Measurements from ENCODE around the gene NOS3. TPM values are rescaled to one million over a fixed set of nuclear protein-coding genes. Genes with fewer than 3 reads are reported as not detected.

Gene NOS3
- total RNA-seq, 4 donors from 2014 or later: 1.4 to 10.8 (median 4.2) TPM

DNA sequence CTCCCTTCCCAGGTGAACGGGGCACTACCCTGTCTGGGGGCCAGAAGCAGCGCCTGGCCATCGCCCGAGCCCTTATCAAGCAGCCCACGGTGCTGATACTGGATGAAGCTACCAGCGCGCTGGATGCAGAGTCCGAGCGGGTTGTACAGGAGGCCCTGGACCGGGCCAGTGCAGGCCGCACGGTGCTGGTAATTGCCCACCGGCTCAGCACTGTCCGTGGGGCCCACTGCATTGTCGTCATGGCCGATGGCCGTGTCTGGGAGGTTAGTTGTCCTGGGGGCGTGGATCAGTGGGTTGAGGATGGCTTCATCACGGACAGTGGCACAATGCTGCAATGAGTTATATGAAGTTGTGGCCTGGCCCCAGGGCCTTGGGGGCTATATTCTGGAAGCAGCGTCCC is 53.1 kb downstream of the NOS3 start:
- Histone ChIP-seq H3K4me3 (no peak overlapping the region), H3K27ac (no peak overlapping the region), H3K36me3 (peaks cover 0 to 24% of the 10 kb centered on the region in 2 donors), H3K9me3 (no peaks in the 10 kb centered on the region), H3K4me1 (peaks cover 2 to 3% of the 10 kb centered on the region in 2 donors), H3K27me3 (no peaks in the 10 kb centered on the region)
- no peak for DNase-seq
- in situ Hi-C loops (cut with MboI; ENCODE audit: low sequenced_read_pairs in 4 of 4) (loop anchor here in 1 of 4 donors (10.0 kb wide), 1 partner anchor 61 kb away; no protein-coding TSS in a partner anchor), intact Hi-C loops (cut with DNase I; ENCODE audit: low total_unique reads) (no loop called here)
- no peak for TF ChIP-seq POLR2A (IDR thresholded peaks at IDR 0.05)
- TF ChIP-seq, protein P1, sequence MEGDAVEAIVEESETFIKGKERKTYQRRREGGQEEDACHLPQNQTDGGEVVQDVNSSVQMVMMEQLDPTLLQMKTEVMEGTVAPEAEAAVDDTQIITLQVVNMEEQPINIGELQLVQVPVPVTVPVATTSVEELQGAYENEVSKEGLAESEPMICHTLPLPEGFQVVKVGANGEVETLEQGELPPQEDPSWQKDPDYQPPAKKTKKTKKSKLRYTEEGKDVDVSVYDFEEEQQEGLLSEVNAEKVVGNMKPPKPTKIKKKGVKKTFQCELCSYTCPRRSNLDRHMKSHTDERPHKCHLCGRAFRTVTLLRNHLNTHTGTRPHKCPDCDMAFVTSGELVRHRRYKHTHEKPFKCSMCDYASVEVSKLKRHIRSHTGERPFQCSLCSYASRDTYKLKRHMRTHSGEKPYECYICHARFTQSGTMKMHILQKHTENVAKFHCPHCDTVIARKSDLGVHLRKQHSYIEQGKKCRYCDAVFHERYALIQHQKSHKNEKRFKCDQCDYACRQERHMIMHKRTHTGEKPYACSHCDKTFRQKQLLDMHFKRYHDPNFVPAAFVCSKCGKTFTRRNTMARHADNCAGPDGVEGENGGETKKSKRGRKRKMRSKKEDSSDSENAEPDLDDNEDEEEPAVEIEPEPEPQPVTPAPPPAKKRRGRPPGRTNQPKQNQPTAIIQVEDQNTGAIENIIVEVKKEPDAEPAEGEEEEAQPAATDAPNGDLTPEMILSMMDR (IDR thresholded peaks at IDR 0.05 in 4 of 5, conservative IDR thresholded peaks at IDR 0.05 in 1 of 5): no peak
- no peak for ATAC-seq

DNA sequence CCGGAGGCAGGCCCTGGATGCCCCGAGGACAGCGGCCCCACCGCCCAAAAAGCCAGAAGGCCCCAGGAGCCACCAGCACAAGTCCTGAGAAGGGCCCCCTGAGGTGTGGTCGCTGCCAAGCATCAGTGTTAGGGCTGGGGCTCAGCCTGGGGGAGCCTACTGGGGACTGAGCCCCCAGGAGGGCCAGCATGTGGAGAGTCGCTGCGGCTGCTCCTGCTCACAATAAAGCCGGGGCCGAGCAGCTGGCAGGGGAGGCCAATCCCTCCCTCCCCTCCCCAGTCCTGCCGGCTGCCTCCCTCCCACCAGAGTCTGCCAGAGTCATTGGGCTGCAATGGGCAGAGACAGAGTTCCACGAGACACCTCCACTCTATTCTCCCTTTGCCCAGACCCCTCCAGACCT is 54.4 kb downstream of the NOS3 start:
- no peaks in the 10 kb centered on the region for H3K9me3 ChIP-seq
- H3K4me1 ChIP-seq: no peaks in the 10 kb centered on the region
- peaks cover 0 to 3% (median 0%) of the 10 kb centered on the region in 3 donors for H3K27me3 ChIP-seq
- DNase-seq (no peak), ATAC-seq (no peak)
- H3K27ac ChIP-seq: no peak overlapping the region
- H3K4me3 ChIP-seq: no peak overlapping the region
- intact Hi-C loops (cut with DNase I; ENCODE audit: low total_unique reads): no loop called here
- TF ChIP-seq, protein P1 (IDR thresholded peaks at IDR 0.05 in 4 of 5, conservative IDR thresholded peaks at IDR 0.05 in 1 of 5): no peak
- TF ChIP-seq POLR2A (IDR thresholded peaks at IDR 0.05): no peak
- in situ Hi-C loops (cut with MboI; ENCODE audit: low sequenced_read_pairs in 4 of 4): loop anchor here in 1 of 4 donors (10.0 kb wide), 1 partner anchor 60 kb away; no protein-coding TSS in a partner anchor
- peaks cover 0 to 24% of the 10 kb centered on the region in 2 donors for H3K36me3 ChIP-seq

DNA sequence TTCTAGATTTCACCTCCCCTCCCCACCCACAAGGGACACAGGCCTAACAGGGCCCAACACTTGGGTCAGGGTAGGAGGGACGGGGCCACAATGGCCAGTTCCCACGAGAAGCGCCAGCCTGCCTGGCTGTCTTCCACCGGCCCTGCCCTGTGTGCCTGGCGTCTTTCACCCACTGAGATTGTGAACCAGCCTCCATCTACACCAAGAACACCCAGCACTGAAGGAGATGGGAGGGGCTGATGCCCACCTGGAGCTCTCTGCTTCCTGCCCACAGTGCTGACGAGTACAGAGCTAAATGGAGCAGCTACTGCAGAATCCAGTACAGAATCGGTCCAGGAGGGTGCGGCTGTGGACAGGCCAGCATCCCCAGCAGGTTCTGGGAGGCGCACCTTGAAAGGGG is 55.1 kb downstream of the NOS3 start:
- intact Hi-C loops (cut with DNase I; ENCODE audit: low total_unique reads) (no loop called here), in situ Hi-C loops (cut with MboI; ENCODE audit: low sequenced_read_pairs in 4 of 4) (loop anchor here in 1 of 4 donors (10.0 kb wide), 1 partner anchor 59 kb away; no protein-coding TSS in a partner anchor)
- no peak for DNase-seq
- no peak for ATAC-seq
- Histone ChIP-seq H3K9me3 (no peaks in the 10 kb centered on the region), H3K4me1 (peaks cover 0 to 3% of the 10 kb centered on the region in 2 donors), H3K4me3 (no peak overlapping the region), H3K36me3 (peaks cover 0 to 24% of the 10 kb centered on the region in 2 donors), H3K27me3 (peaks cover 0 to 8% (median 0%) of the 10 kb centered on the region in 3 donors), H3K27ac (no peak overlapping the region)
- TF ChIP-seq POLR2A (IDR thresholded peaks at IDR 0.05): no peak
- TF ChIP-seq, protein P1 (IDR thresholded peaks at IDR 0.05 in 4 of 5, conservative IDR thresholded peaks at IDR 0.05 in 1 of 5): no peak

DNA sequence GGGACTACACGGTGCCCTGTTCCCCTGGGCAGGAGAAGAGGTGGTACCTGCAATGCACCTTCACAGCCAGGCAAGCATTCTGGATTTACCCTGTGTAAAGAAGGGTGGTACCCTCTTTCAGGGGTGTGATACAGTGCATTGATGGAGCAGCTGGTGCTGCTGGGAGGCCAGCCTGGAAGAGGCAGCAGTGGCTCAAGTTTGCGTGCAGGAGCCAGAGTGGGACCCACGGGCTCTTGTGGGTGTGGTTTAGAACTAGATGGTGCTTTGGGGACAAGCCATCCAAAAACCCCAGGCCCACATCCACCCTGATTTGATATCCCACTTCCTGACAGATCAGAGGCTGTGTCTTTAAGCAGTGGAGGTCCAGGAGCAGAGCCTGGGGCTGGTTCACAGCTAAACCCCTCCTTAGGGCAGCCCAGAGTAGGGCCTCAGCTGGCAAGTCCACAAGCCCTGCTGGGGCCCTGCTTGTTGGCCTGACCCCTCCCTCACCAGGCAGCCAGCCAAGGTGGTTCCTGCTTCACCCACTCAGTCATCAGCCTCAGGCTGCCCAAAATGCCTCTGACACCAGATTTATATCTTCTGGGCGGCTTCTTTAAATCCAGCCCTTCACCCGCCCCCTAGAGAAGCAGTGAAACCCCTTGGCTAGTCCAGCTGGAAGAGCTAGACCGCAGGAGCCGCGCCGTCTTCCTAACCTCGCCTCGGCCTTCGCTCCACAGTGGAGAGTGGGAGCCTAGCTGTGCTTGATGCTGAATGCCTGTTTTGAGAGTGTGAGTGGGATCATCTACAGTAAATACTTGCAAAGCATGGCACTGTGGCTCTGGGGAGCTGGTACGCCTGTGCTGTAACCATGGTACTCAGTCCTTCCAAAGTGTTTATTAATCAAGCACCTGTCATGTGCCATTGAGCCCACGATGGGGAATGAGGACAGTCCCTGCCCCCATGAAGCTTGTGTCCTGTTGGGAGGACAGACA is 56.1 kb downstream of the NOS3 start:
- Histone ChIP-seq H3K9me3 (no peaks in the 10 kb centered on the region), H3K27ac (no peak overlapping the region), H3K27me3 (peaks cover 0 to 8% (median 0%) of the 10 kb centered on the region in 3 donors), H3K36me3 (peaks cover 0 to 23% of the 10 kb centered on the region in 2 donors), H3K4me3 (no peak overlapping the region), H3K4me1 (peaks cover 0 to 6% of the 10 kb centered on the region in 2 donors)
- DNase-seq (no peak), ATAC-seq (no peak)
- TF ChIP-seq, protein P1 (IDR thresholded peaks at IDR 0.05 in 4 of 5, conservative IDR thresholded peaks at IDR 0.05 in 1 of 5): no peak
- no peak for TF ChIP-seq POLR2A (IDR thresholded peaks at IDR 0.05)
- in situ Hi-C loops (cut with MboI; ENCODE audit: low sequenced_read_pairs in 4 of 4) (loop anchor here in 1 of 4 donors (10.0 kb wide), 1 partner anchor 58 kb away; no protein-coding TSS in a partner anchor), intact Hi-C loops (cut with DNase I; ENCODE audit: low total_unique reads) (no loop called here)
